Psoas muscle (tissue), 8 donors: ENCODE results near the gene TNFRSF25. TPM values are rescaled to one million over a fixed set of nuclear protein-coding genes. Genes with fewer than 3 reads are reported as not detected.

Source experiments
- ATAC-seq, 4 donors: fragments of 200-7000 bp; cut with Tn5 transposase; one replicate each; pipeline ENCODE4 v1.9.1; 2020; ENCODE audit warnings: moderate library complexity in 3 of 4, mild to moderate bottlenecking in 2 of 4
- DNase-seq, 2 donors: peaks; one replicate each; pipeline ENCODE4 v3.0.0-alpha.2; 2020
- H3K27ac ChIP-seq: fragments of 200-600 bp; one replicate; pipeline ENCODE4 v1.8.0; 2022
- H3K27me3 ChIP-seq, 3 donors: fragments of 200-600 bp in 1 of 3; one replicate each; pipeline versions ENCODE4 v1.6.1 to v1.8.0; 2013 to 2022; ENCODE audit warnings: low read length in 2 of 3, mild to moderate bottlenecking in 2 of 3, moderate library complexity in 1 of 3; ENCODE audit not compliant: insufficient read depth in 3 of 3
- H3K36me3 ChIP-seq, 2 donors: fragments of 200-600 bp in 1 of 2; one replicate each; pipeline versions ENCODE4 v1.6.1 to v1.8.0; 2013 to 2022; ENCODE audit warnings: low read depth in 1 of 2, mild to moderate bottlenecking in 1 of 2, moderate library complexity in 1 of 2; ENCODE audit not compliant: insufficient read depth in 1 of 2
- H3K4me1 ChIP-seq: fragments of 200-600 bp; one replicate; pipeline ENCODE4 v1.8.0; 2022
- H3K4me3 ChIP-seq: fragments of 200-600 bp; one replicate; pipeline ENCODE4 v1.8.0; 2022; ENCODE audit warnings: mild to moderate bottlenecking
- H3K9me3 ChIP-seq: fragments of 200-600 bp; one replicate; pipeline ENCODE4 v1.8.0; 2022
- WGBS, 3 donors: extraction: QIAGEN DNeasy Blood & Tissue Kit; methylation state at CpG; one replicate each; pipeline versions ENCODE4 v1.1.6 to v1.1.7; 2013; 5-methylcytosine and 5-hydroxymethylcytosine counted together
- intact Hi-C, 2 donors: fragments of 100-400 bp; cut with DNase I; formaldehyde crosslinking; loops; one replicate each; pipeline versions ENCODE4 v1.11.0 to v1.14.2; 2022
- polyA plus RNA-seq, 3 donors: library from polyadenylated mRNA; stranded (reverse); fragments of 200-250 nt; gene quantifications; one replicate each; pipeline ENCODE4 v1.2.3, GENCODE V29; 2013
- total RNA-seq, 4 donors: library from RNA; stranded (reverse); fragmentation: NEBNext Ultra II Directional in 2 of 4; extraction: Animal tissue kit (Norgen Biotek cat#: 25700) in 2 of 4; gene quantifications; one replicate each; pipeline versions ENCODE4 v1.2.1 to v1.2.4, GENCODE V29; 2021 to 2023
- TF ChIP-seq, protein P1 (sequence below): fragments of 200-600 bp; IDR thresholded peaks from one replicate; pipeline ENCODE4 v1.8.0; 2022; ENCODE audit warnings: antibody characterized with exemption
- donor health status: healthy with polysubstance abuse.
- donor health status: DM: no; HTN: no; CAD: no; lungs with moderate emphysema.
- donor health status: Bipolar disorder and iron deficiency.
- donor health status: healthy.
- donor health status: DM: yes; HTN: yes; CAD: no.
- donor health status: DM: no; HTN: no; CAD: no.
- donor health status: DM: no; HTN: no; CAD: no.
- donor health status: DM: yes; HTN: yes; CAD: no.

The TNFRSF25 gene
- total and polyA plus RNA-seq, 7 donors: 1.5 to 2.7 (median 1.9) TPM

GRCh38 chr1:6504887-6505286 is 38.9 kb upstream of the TNFRSF25 start:
- intact Hi-C loops: no loop called here
- H3K4me3 ChIP-seq: no peak overlapping the region
- WGBS, 3 donors: 83 to 98% (median 87%) methylated on average over 15 of the region's 15 CpGs
- no peak overlapping the region for H3K27ac ChIP-seq
- peaks cover 0 to 4% (median 0%) of the 10 kb centered on the region in 3 donors for H3K27me3 ChIP-seq
- no peaks in the 10 kb centered on the region for H3K36me3 ChIP-seq
- peaks cover 25% of the 10 kb centered on the region for H3K4me1 ChIP-seq
- TF ChIP-seq, protein P1, sequence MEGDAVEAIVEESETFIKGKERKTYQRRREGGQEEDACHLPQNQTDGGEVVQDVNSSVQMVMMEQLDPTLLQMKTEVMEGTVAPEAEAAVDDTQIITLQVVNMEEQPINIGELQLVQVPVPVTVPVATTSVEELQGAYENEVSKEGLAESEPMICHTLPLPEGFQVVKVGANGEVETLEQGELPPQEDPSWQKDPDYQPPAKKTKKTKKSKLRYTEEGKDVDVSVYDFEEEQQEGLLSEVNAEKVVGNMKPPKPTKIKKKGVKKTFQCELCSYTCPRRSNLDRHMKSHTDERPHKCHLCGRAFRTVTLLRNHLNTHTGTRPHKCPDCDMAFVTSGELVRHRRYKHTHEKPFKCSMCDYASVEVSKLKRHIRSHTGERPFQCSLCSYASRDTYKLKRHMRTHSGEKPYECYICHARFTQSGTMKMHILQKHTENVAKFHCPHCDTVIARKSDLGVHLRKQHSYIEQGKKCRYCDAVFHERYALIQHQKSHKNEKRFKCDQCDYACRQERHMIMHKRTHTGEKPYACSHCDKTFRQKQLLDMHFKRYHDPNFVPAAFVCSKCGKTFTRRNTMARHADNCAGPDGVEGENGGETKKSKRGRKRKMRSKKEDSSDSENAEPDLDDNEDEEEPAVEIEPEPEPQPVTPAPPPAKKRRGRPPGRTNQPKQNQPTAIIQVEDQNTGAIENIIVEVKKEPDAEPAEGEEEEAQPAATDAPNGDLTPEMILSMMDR: no peak
- ATAC-seq: no peak
- no peaks in the 10 kb centered on the region for H3K9me3 ChIP-seq
- DNase-seq: no peak

GRCh38 chr1:6503884-6504602 is 38.1 kb upstream of the TNFRSF25 start:
- Histone ChIP-seq H3K9me3 (no peaks in the 10 kb centered on the region), H3K4me1 (peaks cover 25% of the 10 kb centered on the region), H3K27me3 (peaks cover 0 to 4% (median 0%) of the 10 kb centered on the region in 3 donors), H3K27ac (no peak overlapping the region), H3K36me3 (no peaks in the 10 kb centered on the region), H3K4me3 (no peak overlapping the region)
- DNase-seq (no peak), ATAC-seq (no peak)
- WGBS, 3 donors: 83 to 88% (median 84%) methylated on average over 20 of the region's 20 CpGs
- TF ChIP-seq, protein P1: no peak
- intact Hi-C loops: no loop called here

DNA sequence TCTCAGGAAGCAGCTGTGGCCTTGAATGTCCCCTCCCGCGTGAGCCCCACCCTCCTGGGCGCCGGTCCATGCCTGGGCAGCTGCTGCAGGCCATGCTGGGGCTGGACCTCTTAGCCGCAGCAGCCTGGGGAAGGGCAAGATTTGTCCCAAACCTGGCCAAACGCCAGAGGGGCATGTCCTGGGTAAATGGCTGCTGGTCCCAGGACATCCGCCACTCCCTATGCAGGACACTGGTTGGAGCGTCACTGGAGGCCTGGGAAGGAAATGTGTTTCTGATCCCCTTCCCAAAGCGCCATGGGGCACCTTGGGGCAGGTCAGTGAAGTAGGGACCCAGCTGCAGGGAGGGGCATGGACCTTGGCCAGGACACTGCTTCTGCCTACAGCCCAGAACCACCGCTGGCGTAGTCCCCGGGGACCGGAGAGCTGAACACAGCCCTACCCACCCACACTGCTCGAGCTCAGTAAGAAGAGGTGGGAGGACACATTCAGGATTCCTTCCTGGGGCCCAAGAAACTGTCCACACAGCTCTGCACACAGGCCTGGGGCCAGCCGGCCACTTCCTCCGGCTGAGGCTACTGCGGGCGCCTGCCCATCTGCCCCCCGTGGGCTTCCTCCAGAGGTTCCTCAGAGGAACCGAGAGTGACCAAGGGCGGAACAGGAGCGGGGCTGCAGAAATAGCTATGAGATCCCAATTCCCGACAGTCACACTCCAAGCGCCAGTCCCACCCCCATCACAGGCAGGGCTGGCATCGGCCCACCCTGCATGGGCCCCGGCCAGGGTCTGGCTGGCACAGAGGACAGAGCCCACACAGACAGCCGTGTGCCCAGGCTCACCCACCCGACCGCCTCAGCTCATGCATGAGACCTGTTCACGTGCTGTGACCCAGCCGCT is 36.3 kb upstream of the TNFRSF25 start:
- H3K4me1 ChIP-seq: peaks cover 22% of the 10 kb centered on the region
- TF ChIP-seq, protein P1: no peak
- H3K36me3 ChIP-seq: no peaks in the 10 kb centered on the region
- H3K27me3 ChIP-seq: peaks cover 0 to 14% (median 2%) of the 10 kb centered on the region in 3 donors
- DNase-seq (peak; percentile 79 to 88), ATAC-seq (peak; percentile 76 to 88 (median 87))
- no peak overlapping the region for H3K27ac ChIP-seq
- H3K9me3 ChIP-seq: no peaks in the 10 kb centered on the region
- no peak overlapping the region for H3K4me3 ChIP-seq
- whole genome bisulfite sequencing, 3 donors: 30 to 37% (median 32%) methylated on average over 31 of the region's 31 CpGs
- intact Hi-C loops: no loop called here

DNA sequence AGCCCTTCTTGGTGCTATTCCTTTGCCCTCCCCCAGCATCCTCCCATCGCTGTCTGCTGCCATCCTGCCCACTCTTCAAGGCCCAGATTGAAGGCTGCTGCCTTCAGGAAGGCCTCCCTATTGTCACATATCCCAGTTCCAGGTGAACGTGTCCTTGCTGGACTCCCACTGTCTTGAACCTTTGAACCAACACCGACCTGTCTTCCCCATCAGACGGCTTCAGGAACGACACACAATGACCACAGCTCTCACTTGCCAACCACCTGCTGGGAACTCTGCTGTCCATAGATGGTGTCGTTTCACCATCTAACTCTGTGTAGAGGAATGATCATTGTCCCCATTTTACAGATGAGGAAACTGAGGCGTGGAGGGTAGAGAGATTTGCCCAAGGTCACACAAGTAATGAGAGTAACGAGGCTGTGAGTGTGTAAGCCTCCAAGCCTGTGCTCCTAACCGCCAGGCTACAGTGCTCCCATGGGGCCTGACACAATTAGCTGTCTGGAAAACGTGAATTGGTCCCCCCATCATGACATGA is 35.4 kb upstream of the TNFRSF25 start:
- Histone ChIP-seq H3K36me3 (no peaks in the 10 kb centered on the region), H3K9me3 (no peaks in the 10 kb centered on the region), H3K4me1 (peaks cover 22% of the 10 kb centered on the region), H3K27me3 (peaks cover 0 to 22% (median 4%) of the 10 kb centered on the region in 3 donors), H3K27ac (no peak overlapping the region), H3K4me3 (no peak overlapping the region)
- intact Hi-C loops: no loop called here
- ATAC-seq: no peak
- WGBS, 3 donors: 59 to 74% (median 62%) methylated on average over 10 of the region's 10 CpGs
- no peak for DNase-seq
- TF ChIP-seq, protein P1: no peak
